HG03060 (cell line): ENCODE data around the gene ABCG5.

Source experiments
- ATAC-seq: cut with Tn5 transposase; IDR thresholded peaks from one replicate; pipeline ENCODE4 v1.9.1; 2021; ENCODE audit warnings: low read depth, moderate number of reproducible peaks; ENCODE audit not compliant: unreplicated experiment

ABCG5 gene

GRCh38 chr2:43812947-43813346, 25.7 kb downstream of the ABCG5 start:
- no peak for ATAC-seq

GRCh38 chr2:43812006-43812405, 26.6 kb downstream of the ABCG5 start:
- no peak for ATAC-seq

- no peak for ATAC-seq
Observed at GRCh38 chr2:43810888-43811287, 27.8 kb downstream of the ABCG5 start.

GRCh38 chr2:43810452-43810851, 28.2 kb downstream of the ABCG5 start:
- no peak for ATAC-seq

GRCh38 chr2:43806719-43807031, 32.0 kb downstream of the ABCG5 start:
- ATAC-seq: no peak

- no peak for ATAC-seq
Observed at GRCh38 chr2:43803113-43803512, 35.5 kb downstream of the ABCG5 start.

- no peak for ATAC-seq
Observed at GRCh38 chr2:43802135-43802534, 36.5 kb downstream of the ABCG5 start.

GRCh38 chr2:43800894-43801293, 37.7 kb downstream of the ABCG5 start:
- no peak for ATAC-seq

- ATAC-seq: no peak
Observed at GRCh38 chr2:43798300-43798699, 40.3 kb downstream of the ABCG5 start.

- no peak for ATAC-seq
Observed at GRCh38 chr2:43796206-43796605, 42.4 kb downstream of the ABCG5 start.

GRCh38 chr2:43794956-43795355, 43.7 kb downstream of the ABCG5 start:
- no peak for ATAC-seq

GRCh38 chr2:43792653-43793052, 46.0 kb downstream of the ABCG5 start:
- no peak for ATAC-seq

- ATAC-seq: no peak
Observed at GRCh38 chr2:43791035-43791765, 47.4 kb downstream of the ABCG5 start.

GRCh38 chr2:43790147-43790546, 48.5 kb downstream of the ABCG5 start:
- no peak for ATAC-seq

GRCh38 chr2:43788646-43789045, 50.0 kb downstream of the ABCG5 start:
- ATAC-seq: no peak

- no peak for ATAC-seq
Observed at GRCh38 chr2:43787895-43788294, 50.7 kb downstream of the ABCG5 start.

- ATAC-seq: no peak
Observed at GRCh38 chr2:43778233-43778632, 60.4 kb downstream of the ABCG5 start.

- ATAC-seq: no peak
Observed at GRCh38 chr2:43777306-43777926, 61.2 kb downstream of the ABCG5 start.

GRCh38 chr2:43776324-43776723, 62.3 kb downstream of the ABCG5 start:
- ATAC-seq: no peak

- ATAC-seq: no peak
Observed at GRCh38 chr2:43774617-43775016, 64.0 kb downstream of the ABCG5 start.

GRCh38 chr2:43773876-43774613, 64.6 kb downstream of the ABCG5 start, which contains the start of gene DYNC2LI1:
DYNC2LI1 (plus strand) TSS chr2:43774039; CDS start chr2:43774139, 100 bp downstream.
- ATAC-seq: no peak

- no peak for ATAC-seq
Observed at GRCh38 chr2:43766006-43766405, 72.6 kb downstream of the ABCG5 start.
